Measurements from ENCODE around the gene SSTR3.

- TF ChIP-seq, protein P1, sequence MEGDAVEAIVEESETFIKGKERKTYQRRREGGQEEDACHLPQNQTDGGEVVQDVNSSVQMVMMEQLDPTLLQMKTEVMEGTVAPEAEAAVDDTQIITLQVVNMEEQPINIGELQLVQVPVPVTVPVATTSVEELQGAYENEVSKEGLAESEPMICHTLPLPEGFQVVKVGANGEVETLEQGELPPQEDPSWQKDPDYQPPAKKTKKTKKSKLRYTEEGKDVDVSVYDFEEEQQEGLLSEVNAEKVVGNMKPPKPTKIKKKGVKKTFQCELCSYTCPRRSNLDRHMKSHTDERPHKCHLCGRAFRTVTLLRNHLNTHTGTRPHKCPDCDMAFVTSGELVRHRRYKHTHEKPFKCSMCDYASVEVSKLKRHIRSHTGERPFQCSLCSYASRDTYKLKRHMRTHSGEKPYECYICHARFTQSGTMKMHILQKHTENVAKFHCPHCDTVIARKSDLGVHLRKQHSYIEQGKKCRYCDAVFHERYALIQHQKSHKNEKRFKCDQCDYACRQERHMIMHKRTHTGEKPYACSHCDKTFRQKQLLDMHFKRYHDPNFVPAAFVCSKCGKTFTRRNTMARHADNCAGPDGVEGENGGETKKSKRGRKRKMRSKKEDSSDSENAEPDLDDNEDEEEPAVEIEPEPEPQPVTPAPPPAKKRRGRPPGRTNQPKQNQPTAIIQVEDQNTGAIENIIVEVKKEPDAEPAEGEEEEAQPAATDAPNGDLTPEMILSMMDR (IDR thresholded peaks at IDR 0.05) = no peak
- TF ChIP-seq POLR2A (IDR thresholded peaks at IDR 0.05) = no peak
These were observed 4.3 kb downstream of the SSTR3 start for GRCh38 chr22:37207981-37208380.
